Activated T-cell treated with anti-CD3 and anti-CD28 coated beads for 1 hour (primary cell): ENCODE measurements around the gene NLGN1.

Source experiments
- DNase-seq: peaks from one replicate; pipeline ENCODE4 v3.0.0-alpha.2; 2020; ENCODE audit warnings: low read depth

The NLGN1 gene

DNA sequence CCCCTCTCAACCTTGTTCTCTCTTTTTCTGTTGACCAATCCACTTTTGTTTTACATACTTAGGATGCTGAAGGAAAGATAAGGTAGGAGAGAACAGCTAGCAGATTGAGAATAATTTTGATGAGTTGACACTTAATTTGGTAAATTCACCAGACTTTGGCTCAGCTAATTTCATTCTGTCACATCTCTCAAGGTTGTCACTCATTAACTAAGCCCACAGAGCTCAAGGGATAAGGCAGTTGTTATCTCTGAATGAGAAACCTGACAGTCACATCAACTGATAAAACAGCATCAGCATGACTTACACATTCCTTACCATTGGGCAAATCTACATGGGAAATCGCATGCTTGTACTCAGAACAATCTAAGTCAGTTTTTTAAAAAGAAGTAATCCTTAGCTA is 591.4 kb downstream of the NLGN1 start:
- DNase-seq, result no peak

DNA sequence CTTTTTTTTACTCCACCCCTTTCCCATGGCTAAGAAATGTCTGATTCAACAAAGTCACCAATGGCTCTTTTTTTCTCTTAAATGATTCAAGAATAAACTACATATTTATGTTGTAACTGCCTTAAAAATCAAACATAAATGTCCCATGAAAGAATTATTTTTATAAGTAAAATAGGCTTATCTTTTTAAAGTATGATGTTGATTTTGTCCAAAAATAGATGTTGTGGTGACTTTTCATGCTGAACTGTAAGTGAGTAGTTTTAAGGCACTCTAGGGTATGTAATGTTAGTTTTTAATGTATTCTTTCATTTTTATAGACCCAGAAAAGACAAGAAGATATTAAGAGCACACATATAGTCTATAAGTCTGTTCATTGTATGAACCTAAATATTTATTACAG is 594.9 kb downstream of the NLGN1 start:
- no peak for DNase-seq

- DNase-seq, result no peak
Observed at GRCh38 chr3:173993299-173993698, 595.8 kb downstream of the NLGN1 start.

DNA sequence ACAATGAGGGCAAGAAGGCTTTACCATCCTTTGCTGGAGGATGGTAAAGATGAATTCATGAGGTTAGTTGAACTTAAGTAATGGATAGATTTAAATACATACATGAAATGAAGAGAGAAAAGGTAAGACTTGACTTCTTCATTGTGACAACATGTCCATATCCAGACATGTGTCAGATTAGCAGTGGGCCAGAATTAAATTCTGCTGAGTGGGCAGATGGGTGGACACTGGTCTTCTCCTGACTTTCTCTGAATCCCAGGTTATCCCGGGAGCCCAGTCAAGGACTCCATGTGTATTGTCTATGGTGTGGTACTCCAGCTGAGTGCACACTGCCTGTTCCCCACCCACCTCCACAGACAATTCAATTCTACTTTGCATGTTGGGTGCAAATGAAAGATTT is 603.1 kb downstream of the NLGN1 start:
- no peak for DNase-seq

DNA sequence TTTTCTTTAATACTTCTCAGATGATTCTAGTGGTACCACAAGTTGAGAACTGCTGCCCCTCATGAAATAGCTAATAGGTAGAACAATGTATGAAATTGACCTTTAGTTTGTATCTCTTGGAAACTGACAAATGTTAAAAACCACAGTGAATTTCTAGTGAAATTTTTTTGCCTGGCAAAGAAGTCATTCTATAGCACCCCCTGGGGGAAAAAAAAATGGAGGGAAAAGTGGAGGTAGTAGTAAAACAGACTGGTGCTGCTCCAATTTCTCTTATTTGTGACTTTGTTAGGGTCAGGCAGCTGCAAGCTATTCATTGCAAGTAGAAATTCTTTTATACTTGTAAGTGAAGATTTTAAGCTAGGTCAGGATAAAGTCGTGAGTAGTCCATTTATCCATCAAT is 605.0 kb downstream of the NLGN1 start:
- DNase-seq, result no peak

DNA sequence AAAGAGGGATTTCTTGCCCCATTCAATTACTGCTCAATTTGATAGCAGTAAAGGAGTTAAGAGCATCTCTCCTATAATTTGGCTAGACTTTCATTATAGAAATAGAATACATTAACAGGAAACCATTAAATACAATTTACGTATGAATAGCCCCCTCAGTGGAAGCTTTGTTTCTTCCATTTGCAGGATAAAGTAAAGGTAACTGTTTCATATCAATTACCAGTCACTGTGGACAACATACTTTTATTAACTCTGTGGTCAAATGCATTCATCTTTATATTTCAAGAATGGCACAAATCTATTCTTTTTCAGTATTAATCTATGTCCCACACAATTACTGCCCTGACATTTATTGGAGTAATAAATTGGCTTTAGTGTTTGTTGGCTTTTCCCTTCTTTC is 613.4 kb downstream of the NLGN1 start:
- no peak for DNase-seq

DNA sequence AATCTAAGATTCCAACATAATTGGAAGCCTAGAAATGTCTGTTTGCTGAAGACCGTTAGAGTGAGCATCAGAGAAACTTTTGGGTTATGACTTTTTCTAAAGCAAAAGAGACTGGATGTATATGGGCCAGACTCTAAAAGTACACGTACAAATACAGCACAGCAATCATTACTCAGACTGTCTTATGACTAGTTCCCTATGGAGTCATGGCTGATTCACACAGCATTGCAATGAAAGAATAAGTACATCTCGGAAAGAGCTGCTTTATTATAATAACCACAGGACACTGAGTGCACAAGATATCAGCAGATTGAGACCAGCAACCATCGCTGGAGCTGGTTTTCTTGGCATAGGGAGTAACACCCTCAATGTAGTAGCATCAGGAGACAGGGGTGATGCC is 618.6 kb downstream of the NLGN1 start:
- DNase-seq, result no peak

DNA sequence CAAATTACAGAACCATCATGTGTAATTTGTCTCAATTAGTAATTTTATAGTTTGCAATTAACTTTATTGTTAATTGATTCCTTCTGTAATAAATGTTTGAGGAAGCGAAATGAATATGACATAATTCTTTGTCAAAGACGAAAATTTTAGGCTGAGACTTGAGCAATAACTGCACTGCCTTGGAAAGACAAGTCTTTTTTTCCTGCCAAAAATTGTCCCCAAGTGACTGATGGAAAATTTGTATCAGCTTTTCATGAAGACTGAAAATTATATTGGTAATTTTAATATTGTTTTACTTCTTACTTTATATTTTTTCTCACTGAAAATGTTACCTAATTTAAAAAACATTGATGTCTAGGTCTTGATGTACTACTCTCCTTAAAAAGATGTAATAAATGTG is 622.6 kb downstream of the NLGN1 start:
- no peak for DNase-seq

DNA sequence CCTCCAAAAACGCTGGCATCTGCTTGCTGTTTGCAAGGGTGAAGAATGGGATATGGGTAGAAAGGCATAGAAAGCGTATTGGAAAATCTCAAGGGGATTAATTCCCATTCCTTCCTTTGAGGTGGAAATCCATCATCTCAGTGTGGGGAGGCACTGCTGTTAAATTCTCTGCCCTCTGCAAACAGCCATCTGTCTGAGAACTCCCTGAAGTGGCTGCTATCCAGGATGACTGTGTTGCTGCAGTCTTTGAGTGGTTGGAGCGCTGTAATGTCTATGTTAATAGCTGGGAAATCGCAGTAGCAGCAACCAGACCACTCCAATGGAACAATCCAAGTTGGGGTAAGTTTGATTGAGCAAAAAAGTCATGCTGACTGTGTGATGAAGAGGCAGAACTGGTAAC is 625.9 kb downstream of the NLGN1 start:
- no peak for DNase-seq

DNA sequence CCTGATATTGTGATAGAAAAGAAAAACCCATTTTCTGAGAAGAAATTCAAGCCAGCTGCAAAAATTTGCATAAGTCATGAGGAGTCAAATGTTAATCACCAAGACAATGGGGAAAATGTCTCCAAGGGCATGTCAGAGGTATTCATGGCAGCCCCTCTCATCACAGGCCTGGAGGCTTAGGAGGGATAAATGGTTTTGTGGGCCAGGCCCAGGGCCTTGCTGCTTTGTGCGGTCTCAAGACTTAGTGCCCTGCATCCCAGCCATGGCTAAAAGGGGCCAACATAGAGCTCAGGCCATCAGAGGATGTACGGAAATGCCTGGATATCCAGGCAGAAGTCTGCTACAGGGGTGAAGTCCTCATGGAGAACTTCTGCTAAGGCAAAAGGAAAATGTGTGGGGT is 631.1 kb downstream of the NLGN1 start:
- no peak for DNase-seq

GRCh38 chr3:174035328-174035886 is 637.9 kb downstream of the NLGN1 start:
- no peak for DNase-seq

DNA sequence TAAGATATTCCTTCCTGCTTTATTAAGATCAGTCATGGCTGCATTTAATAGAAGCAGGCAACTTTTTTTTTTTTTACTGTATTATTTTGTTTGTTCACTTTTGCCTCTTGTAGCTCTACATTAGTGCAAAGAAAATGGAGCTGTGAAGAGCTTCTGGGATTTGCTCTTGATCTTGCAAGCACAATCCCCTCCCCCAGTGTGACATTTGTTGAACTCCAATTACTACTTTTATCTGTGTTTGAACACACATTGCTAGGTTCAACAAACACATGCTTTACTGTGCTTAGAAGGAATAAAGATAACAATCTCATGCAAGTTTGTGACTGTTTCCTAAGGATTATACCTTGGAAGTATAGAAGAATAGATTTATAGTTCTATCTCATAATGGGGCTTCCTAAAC is 648.8 kb downstream of the NLGN1 start:
- DNase-seq, result no peak

- DNase-seq, result no peak
Observed at GRCh38 chr3:174049472-174049871, 651.9 kb downstream of the NLGN1 start.

DNA sequence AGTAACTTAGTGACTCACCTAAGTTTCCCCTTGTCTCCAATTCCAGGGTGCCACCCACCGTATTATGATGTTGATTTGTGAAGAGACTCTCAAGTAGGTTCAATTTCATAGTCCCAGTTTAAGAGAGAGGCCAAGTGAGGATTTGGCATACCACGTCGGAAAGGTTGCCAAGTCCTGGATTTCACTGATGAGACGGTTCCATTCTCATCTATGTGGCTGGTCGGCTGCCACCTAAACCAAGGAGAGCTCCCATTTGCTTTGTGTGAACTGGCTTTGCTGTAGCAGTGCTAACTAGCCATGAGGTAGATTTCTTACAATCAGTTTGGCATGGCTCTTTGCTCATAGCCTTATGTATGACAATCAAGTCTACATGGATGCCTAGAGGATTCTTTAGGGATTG is 653.6 kb downstream of the NLGN1 start:
- DNase-seq, result no peak

GRCh38 chr3:174058804-174059203 is 661.3 kb downstream of the NLGN1 start:
- no peak for DNase-seq

DNA sequence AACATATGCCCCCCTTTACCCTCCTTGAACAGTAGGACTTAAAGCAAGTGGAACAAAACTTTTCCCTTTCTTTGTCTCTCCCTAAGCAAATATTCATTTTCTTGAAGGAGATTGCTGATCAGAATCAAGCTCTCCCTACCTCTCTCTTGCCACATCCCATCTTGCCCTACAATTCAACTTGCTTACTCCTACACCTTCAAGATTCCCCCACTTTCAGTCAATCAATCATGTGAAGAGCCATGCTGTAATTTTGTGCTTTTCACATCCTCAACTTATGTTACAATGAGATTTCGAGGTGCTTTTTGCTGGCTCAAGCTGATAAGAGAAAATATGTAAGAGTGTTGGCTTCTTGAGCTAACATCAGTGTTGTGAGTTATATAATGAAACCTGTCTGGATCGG is 662.9 kb downstream of the NLGN1 start:
- DNase-seq, result no peak

- DNase-seq, result no peak
Observed at GRCh38 chr3:174061162-174061561, 663.6 kb downstream of the NLGN1 start.

GRCh38 chr3:174061731-174062130 is 664.2 kb downstream of the NLGN1 start:
- DNase-seq, result no peak

GRCh38 chr3:174062923-174063322 is 665.4 kb downstream of the NLGN1 start:
- no peak for DNase-seq

DNA sequence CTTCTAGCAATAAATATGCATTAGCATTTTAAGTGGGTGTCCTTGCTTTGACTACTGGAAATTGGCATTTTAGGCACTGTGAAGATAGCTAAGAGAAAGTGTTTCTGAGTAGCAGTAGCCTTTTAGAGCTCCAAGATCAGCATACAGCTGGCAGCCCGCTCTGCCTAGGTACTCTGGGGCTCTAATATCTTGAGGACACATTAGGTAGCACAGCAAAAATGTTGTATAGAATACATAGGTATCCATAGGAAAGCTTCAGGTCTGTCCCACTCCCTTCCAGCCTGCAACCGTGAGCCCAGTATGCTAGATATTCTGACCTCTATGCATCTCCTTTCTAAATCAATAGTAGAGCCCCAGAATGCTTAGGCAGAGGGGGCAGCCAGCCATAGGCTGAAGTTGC is 670.5 kb downstream of the NLGN1 start:
- DNase-seq, result no peak

DNA sequence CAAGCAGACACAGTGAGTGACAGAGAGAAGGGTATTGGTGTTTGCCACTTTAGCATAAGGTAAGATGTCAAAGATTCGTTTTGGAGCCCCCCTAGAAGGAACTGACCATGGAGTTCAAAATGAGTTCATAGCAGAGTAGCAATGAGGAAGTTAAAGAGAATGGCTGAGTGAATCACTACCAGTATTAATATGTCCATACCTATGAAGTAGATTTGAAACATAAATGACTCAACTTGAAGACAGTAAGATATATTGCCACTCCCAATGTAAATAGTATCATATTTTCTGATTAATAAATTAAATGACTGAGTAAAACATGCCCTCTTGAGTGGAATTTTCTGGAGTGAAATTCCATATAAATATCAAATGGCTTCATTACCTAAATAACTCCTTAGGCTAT is 675.1 kb downstream of the NLGN1 start:
- no peak for DNase-seq

- no peak for DNase-seq
Observed at GRCh38 chr3:174083706-174084105, 686.2 kb downstream of the NLGN1 start.

DNA sequence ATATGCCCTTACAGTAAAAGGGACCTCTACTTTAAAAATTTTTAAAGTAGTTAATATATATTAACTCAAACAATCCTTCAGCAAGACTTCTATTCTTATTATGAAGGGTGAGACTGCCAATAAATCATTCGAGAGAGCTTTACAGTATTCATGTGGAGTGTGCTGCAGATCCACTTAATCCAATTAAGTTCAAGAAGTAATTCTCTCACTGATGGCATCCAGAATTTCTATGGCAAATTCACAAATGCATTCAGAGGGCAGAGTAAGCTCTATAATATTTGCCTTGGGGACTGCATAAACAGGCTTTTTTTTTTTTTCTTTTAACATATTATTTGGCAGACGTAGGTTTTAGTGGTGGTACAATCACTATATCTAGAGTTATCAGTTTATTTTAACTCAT is 692.0 kb downstream of the NLGN1 start:
- no peak for DNase-seq

GRCh38 chr3:174094669-174095068 is 697.1 kb downstream of the NLGN1 start:
- DNase-seq, result no peak

- no peak for DNase-seq
Observed at GRCh38 chr3:174097686-174098085, 700.1 kb downstream of the NLGN1 start.
